ENCODE measurements around the gene CPEB2. TPM values are rescaled to one million over a fixed set of nuclear protein-coding genes. Genes with fewer than 3 reads are reported as not detected.

Gene CPEB2
- polyA plus RNA-seq, 2 donors, result 8.4 to 8.9 TPM

DNA sequence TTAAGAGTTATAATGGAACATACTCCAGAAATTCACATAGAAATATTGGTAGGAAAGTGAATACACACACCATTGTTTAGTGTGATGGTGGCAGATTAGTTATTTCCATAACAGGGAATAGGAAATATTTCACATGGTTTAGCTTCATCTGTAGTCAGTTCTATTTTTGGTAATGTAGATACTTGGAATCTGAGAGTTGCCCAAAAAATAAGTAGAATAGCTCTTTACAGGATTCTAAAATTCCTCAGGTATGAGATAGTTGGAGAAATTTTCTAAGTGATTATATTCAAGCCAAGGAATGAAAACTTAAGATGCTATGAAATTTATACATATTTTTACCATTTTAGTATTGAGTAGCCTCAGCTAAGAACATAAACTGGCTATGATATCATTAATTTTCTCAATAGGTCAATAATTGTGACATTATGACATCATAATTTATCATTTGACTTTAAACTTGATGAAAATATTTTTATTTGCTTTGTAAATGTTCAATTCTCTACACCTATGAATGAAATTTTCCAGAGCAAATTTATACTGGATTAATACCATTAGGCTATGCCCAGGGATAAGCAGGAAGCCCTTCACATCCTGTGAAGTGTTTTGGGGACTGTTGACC lies 35.8 kb downstream of the CPEB2 start:
- no peaks in the 10 kb centered on the region for H3K9me3 ChIP-seq (ENCODE audit: control insufficient read depth in 2 of 2, insufficient read depth in 1 of 2, low read depth in 1 of 2, low read length in 1 of 2)
- no peaks in the 10 kb centered on the region for H3K27me3 ChIP-seq (ENCODE audit: control insufficient read depth in 1 of 2, insufficient read depth in 2 of 2, low read length in 2 of 2)
- no peaks in the 10 kb centered on the region for H3K36me3 ChIP-seq (ENCODE audit: control insufficient read depth in 2 of 2, insufficient read depth in 2 of 2, low read length in 1 of 2)
- H3K4me3 ChIP-seq (ENCODE audit: low read depth in 1 of 2, low read length in 2 of 2), result no peak overlapping the region
- no peaks in the 10 kb centered on the region for H3K4me1 ChIP-seq (ENCODE audit: control insufficient read depth in 2 of 2, insufficient read depth in 2 of 2, low read length in 1 of 2)
- H3K27ac ChIP-seq (ENCODE audit: low read depth in 2 of 2, low read length in 1 of 2), result no peak overlapping the region

GRCh38 chr4:15040916-15041463 lies 38.7 kb downstream of the CPEB2 start:
- H3K36me3 ChIP-seq (ENCODE audit: control insufficient read depth in 2 of 2, insufficient read depth in 2 of 2, low read length in 1 of 2), result no peaks in the 10 kb centered on the region
- 67 to 89% methylated on average over 3 of the region's 3 CpGs for WGBS, 2 donors
- H3K27me3 ChIP-seq (ENCODE audit: control insufficient read depth in 1 of 2, insufficient read depth in 2 of 2, low read length in 2 of 2), result no peaks in the 10 kb centered on the region
- H3K4me1 ChIP-seq (ENCODE audit: control insufficient read depth in 2 of 2, insufficient read depth in 2 of 2, low read length in 1 of 2), result no peaks in the 10 kb centered on the region
- no peak overlapping the region for H3K4me3 ChIP-seq (ENCODE audit: low read depth in 1 of 2, low read length in 2 of 2)
- H3K9me3 ChIP-seq (ENCODE audit: control insufficient read depth in 2 of 2, insufficient read depth in 1 of 2, low read depth in 1 of 2, low read length in 1 of 2), result no peaks in the 10 kb centered on the region
- no peak overlapping the region for H3K27ac ChIP-seq (ENCODE audit: low read depth in 2 of 2, low read length in 1 of 2)

- Histone ChIP-seq H3K36me3 (ENCODE audit: control insufficient read depth in 2 of 2, insufficient read depth in 2 of 2, low read length in 1 of 2) (no peaks in the 10 kb centered on the region), H3K4me3 (ENCODE audit: low read depth in 1 of 2, low read length in 2 of 2) (no peak overlapping the region), H3K9me3 (ENCODE audit: control insufficient read depth in 2 of 2, insufficient read depth in 1 of 2, low read depth in 1 of 2, low read length in 1 of 2) (no peaks in the 10 kb centered on the region), H3K27me3 (ENCODE audit: control insufficient read depth in 1 of 2, insufficient read depth in 2 of 2, low read length in 2 of 2) (no peaks in the 10 kb centered on the region), H3K4me1 (ENCODE audit: control insufficient read depth in 2 of 2, insufficient read depth in 2 of 2, low read length in 1 of 2) (no peaks in the 10 kb centered on the region), H3K27ac (ENCODE audit: low read depth in 2 of 2, low read length in 1 of 2) (no peak overlapping the region)
- WGBS, 2 donors, result 71 to 77% methylated on average over 4 of the region's 4 CpGs
Measured at GRCh38 chr4:15042529-15043167, 40.4 kb downstream of the CPEB2 start.

DNA sequence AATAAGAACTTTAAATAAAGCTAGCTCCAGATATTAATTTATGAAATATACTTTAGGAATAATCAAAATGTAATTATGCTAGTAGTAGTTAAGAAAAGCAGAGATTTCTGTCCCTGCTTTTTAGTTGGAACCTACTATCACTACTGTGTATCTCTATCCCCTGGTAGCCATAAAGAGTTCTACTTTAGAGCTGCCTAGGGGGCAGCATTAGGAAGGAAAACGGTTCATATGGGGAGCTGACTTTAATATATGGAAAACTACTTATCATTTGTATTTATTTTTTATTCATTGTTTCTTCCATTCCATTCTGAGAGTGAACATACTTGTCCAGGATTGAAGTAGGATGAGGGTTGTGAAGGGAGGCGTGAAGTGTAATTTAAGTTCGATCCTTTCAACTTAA lies 40.9 kb downstream of the CPEB2 start:
- H3K36me3 ChIP-seq (ENCODE audit: control insufficient read depth in 2 of 2, insufficient read depth in 2 of 2, low read length in 1 of 2), result no peaks in the 10 kb centered on the region
- no peaks in the 10 kb centered on the region for H3K27me3 ChIP-seq (ENCODE audit: control insufficient read depth in 1 of 2, insufficient read depth in 2 of 2, low read length in 2 of 2)
- no peak overlapping the region for H3K4me3 ChIP-seq (ENCODE audit: low read depth in 1 of 2, low read length in 2 of 2)
- no peaks in the 10 kb centered on the region for H3K4me1 ChIP-seq (ENCODE audit: control insufficient read depth in 2 of 2, insufficient read depth in 2 of 2, low read length in 1 of 2)
- WGBS, 2 donors, result 74 to 78% methylated on average over 3 of the region's 3 CpGs
- H3K9me3 ChIP-seq (ENCODE audit: control insufficient read depth in 2 of 2, insufficient read depth in 1 of 2, low read depth in 1 of 2, low read length in 1 of 2), result no peaks in the 10 kb centered on the region
- H3K27ac ChIP-seq (ENCODE audit: low read depth in 2 of 2, low read length in 1 of 2), result no peak overlapping the region

DNA sequence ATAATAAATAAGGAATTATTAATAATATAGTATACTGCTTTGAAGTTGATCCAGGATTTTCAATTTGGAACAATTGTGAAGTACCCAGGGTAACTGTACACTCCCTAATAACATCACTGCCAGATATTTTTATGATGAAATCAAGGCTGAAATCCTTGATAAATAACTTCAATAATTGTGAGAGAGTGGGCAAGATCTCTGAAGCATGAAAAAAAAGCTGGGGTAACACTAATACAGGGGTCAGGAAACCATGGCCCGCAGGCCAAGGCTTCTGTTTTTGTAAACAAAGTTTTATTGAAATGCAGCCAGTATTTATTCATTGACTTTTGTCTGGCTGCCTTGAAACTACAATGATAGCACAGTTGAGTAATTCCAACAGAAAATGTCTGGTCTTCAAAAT lies 41.6 kb downstream of the CPEB2 start:
- H3K27me3 ChIP-seq (ENCODE audit: control insufficient read depth in 1 of 2, insufficient read depth in 2 of 2, low read length in 2 of 2), result no peaks in the 10 kb centered on the region
- H3K4me1 ChIP-seq (ENCODE audit: control insufficient read depth in 2 of 2, insufficient read depth in 2 of 2, low read length in 1 of 2), result no peaks in the 10 kb centered on the region

DNA sequence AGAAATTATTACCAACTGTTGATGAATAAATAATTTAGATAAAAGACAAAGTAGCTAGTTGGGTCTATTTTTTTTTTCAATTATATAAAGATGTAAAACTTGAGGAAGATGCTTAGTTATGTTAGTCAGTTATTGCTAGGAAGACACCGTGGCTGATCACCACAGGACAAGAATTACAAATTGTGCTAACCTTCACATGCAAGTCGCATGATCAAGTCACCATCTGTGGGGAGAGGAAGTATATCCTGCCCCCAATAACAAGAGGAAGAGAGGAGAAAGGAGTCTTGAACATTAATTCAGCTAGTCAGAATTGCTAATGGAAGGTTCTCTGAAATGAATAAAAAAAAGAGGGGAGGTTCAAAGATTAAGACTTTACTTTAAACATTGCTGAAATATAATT lies 52.3 kb downstream of the CPEB2 start:
- Histone ChIP-seq H3K4me1 (ENCODE audit: control insufficient read depth in 2 of 2, insufficient read depth in 2 of 2, low read length in 1 of 2) (no peaks in the 10 kb centered on the region), H3K27ac (ENCODE audit: low read depth in 2 of 2, low read length in 1 of 2) (no peak overlapping the region), H3K9me3 (ENCODE audit: control insufficient read depth in 2 of 2, insufficient read depth in 1 of 2, low read depth in 1 of 2, low read length in 1 of 2) (no peaks in the 10 kb centered on the region), H3K4me3 (ENCODE audit: low read depth in 1 of 2, low read length in 2 of 2) (no peak overlapping the region), H3K27me3 (ENCODE audit: control insufficient read depth in 1 of 2, insufficient read depth in 2 of 2, low read length in 2 of 2) (no peaks in the 10 kb centered on the region), H3K36me3 (ENCODE audit: control insufficient read depth in 2 of 2, insufficient read depth in 2 of 2, low read length in 1 of 2) (peaks cover 0 to 7% of the 10 kb centered on the region in 2 donors)
- 83 to 89% methylated on average over 2 of the region's 2 CpGs for WGBS, 2 donors

More for the DNA sequence above, 41.6 kb downstream of the CPEB2 start:
- no peaks in the 10 kb centered on the region for H3K9me3 ChIP-seq (ENCODE audit: control insufficient read depth in 2 of 2, insufficient read depth in 1 of 2, low read depth in 1 of 2, low read length in 1 of 2)
- no peak overlapping the region for H3K4me3 ChIP-seq (ENCODE audit: low read depth in 1 of 2, low read length in 2 of 2)
- 43 to 54% methylated on average over 1 of the region's 1 CpG for WGBS, 2 donors
- H3K27ac ChIP-seq (ENCODE audit: low read depth in 2 of 2, low read length in 1 of 2), result no peak overlapping the region
- no peaks in the 10 kb centered on the region for H3K36me3 ChIP-seq (ENCODE audit: control insufficient read depth in 2 of 2, insufficient read depth in 2 of 2, low read length in 1 of 2)

GRCh38 chr4:15060213-15060612 lies 57.9 kb downstream of the CPEB2 start:
- WGBS, 2 donors, result 92 to 95% methylated on average over 2 of the region's 2 CpGs
- Histone ChIP-seq H3K4me3 (ENCODE audit: low read depth in 1 of 2, low read length in 2 of 2) (no peak overlapping the region), H3K27me3 (ENCODE audit: control insufficient read depth in 1 of 2, insufficient read depth in 2 of 2, low read length in 2 of 2) (no peaks in the 10 kb centered on the region), H3K36me3 (ENCODE audit: control insufficient read depth in 2 of 2, insufficient read depth in 2 of 2, low read length in 1 of 2) (peaks cover 2 to 5% of the 10 kb centered on the region in 2 donors), H3K9me3 (ENCODE audit: control insufficient read depth in 2 of 2, insufficient read depth in 1 of 2, low read depth in 1 of 2, low read length in 1 of 2) (no peaks in the 10 kb centered on the region), H3K27ac (ENCODE audit: low read depth in 2 of 2, low read length in 1 of 2) (no peak overlapping the region), H3K4me1 (ENCODE audit: control insufficient read depth in 2 of 2, insufficient read depth in 2 of 2, low read length in 1 of 2) (no peaks in the 10 kb centered on the region)

- Histone ChIP-seq H3K9me3 (ENCODE audit: control insufficient read depth in 2 of 2, insufficient read depth in 1 of 2, low read depth in 1 of 2, low read length in 1 of 2) (no peaks in the 10 kb centered on the region), H3K4me1 (ENCODE audit: control insufficient read depth in 2 of 2, insufficient read depth in 2 of 2, low read length in 1 of 2) (no peaks in the 10 kb centered on the region), H3K36me3 (ENCODE audit: control insufficient read depth in 2 of 2, insufficient read depth in 2 of 2, low read length in 1 of 2) (peaks cover 9 to 10% of the 10 kb centered on the region in 2 donors), H3K4me3 (ENCODE audit: low read depth in 1 of 2, low read length in 2 of 2) (no peak overlapping the region), H3K27me3 (ENCODE audit: control insufficient read depth in 1 of 2, insufficient read depth in 2 of 2, low read length in 2 of 2) (no peaks in the 10 kb centered on the region), H3K27ac (ENCODE audit: low read depth in 2 of 2, low read length in 1 of 2) (peak overlapping the region in 1 of 2 donors; percentile 41)
- 46 to 64% methylated on average over 6 of the region's 6 CpGs for WGBS, 2 donors
Measured at GRCh38 chr4:15063341-15063740, 61.1 kb downstream of the CPEB2 start.

DNA sequence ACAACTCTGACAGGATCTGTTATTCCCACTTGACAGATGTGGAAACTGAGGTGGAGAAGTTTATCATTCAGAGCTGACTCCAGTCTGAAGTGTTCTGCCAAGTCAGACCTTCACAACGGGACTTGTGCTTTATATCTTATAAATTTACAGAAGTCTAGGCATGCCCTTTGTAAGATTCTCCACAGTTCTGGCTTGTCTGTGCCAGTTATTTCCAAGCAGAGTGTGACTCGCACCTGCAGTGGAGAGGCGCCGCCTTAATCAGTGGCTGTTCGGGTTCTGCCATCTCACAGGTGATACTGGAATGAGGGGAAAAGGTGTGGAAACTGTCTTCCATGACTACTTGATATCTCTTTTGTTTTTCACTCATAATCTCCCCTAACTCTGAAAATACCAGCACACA lies 63.2 kb downstream of the CPEB2 start:
- Histone ChIP-seq H3K27ac (ENCODE audit: low read depth in 2 of 2, low read length in 1 of 2) (no peak overlapping the region), H3K4me1 (ENCODE audit: control insufficient read depth in 2 of 2, insufficient read depth in 2 of 2, low read length in 1 of 2) (no peaks in the 10 kb centered on the region), H3K36me3 (ENCODE audit: control insufficient read depth in 2 of 2, insufficient read depth in 2 of 2, low read length in 1 of 2) (peaks cover 4 to 10% of the 10 kb centered on the region in 2 donors), H3K4me3 (ENCODE audit: low read depth in 1 of 2, low read length in 2 of 2) (no peak overlapping the region), H3K27me3 (ENCODE audit: control insufficient read depth in 1 of 2, insufficient read depth in 2 of 2, low read length in 2 of 2) (no peaks in the 10 kb centered on the region), H3K9me3 (ENCODE audit: control insufficient read depth in 2 of 2, insufficient read depth in 1 of 2, low read depth in 1 of 2, low read length in 1 of 2) (no peaks in the 10 kb centered on the region)
- WGBS, 2 donors, result 52 to 74% methylated on average over 5 of the region's 5 CpGs

- H3K27ac ChIP-seq (ENCODE audit: low read depth in 2 of 2, low read length in 1 of 2), result no peak overlapping the region
- WGBS, 2 donors, result 88 to 94% methylated on average over 7 of the region's 7 CpGs
- H3K27me3 ChIP-seq (ENCODE audit: control insufficient read depth in 1 of 2, insufficient read depth in 2 of 2, low read length in 2 of 2), result no peaks in the 10 kb centered on the region
- H3K4me1 ChIP-seq (ENCODE audit: control insufficient read depth in 2 of 2, insufficient read depth in 2 of 2, low read length in 1 of 2), result no peaks in the 10 kb centered on the region
- H3K36me3 ChIP-seq (ENCODE audit: control insufficient read depth in 2 of 2, insufficient read depth in 2 of 2, low read length in 1 of 2), result peaks cover 4 to 10% of the 10 kb centered on the region in 2 donors
- no peak overlapping the region for H3K4me3 ChIP-seq (ENCODE audit: low read depth in 1 of 2, low read length in 2 of 2)
- no peaks in the 10 kb centered on the region for H3K9me3 ChIP-seq (ENCODE audit: control insufficient read depth in 2 of 2, insufficient read depth in 1 of 2, low read depth in 1 of 2, low read length in 1 of 2)
Measured at GRCh38 chr4:15066140-15066539, 63.9 kb downstream of the CPEB2 start.
